Left ventricle myocardium inferior (tissue), 1 donor: Measurements from ENCODE around the gene KCNIP3. TPM values are rescaled to one million over a fixed set of nuclear protein-coding genes. Genes with fewer than 3 reads are reported as not detected.
"Not testable (repeated sequence)": the region's sequence is repeated elsewhere in the genome, so short reads cannot be mapped to it uniquely, and the experiment has no call there.

Experiments used
- DNase-seq: peaks from one replicate; pipeline ENCODE4 v3.0.0-alpha.2; 2020
- H3K27ac ChIP-seq: fragments of 200-600 bp; replicated peaks from 2 replicates; pipeline ENCODE4 v1.8.0; 2021
- H3K27me3 ChIP-seq: fragments of 200-600 bp; 2 replicates; pipeline ENCODE4 v1.8.0; 2021; ENCODE audit warnings: low read depth
- H3K36me3 ChIP-seq: fragments of 200-600 bp; 2 replicates; pipeline ENCODE4 v1.8.0; 2021
- H3K4me1 ChIP-seq: fragments of 200-600 bp; 2 replicates; pipeline ENCODE4 v1.8.0; 2021
- H3K4me3 ChIP-seq: fragments of 200-600 bp; 2 replicates; pipeline ENCODE4 v1.8.0; 2021; ENCODE audit warnings: mild to moderate bottlenecking, moderate library complexity
- H3K9me3 ChIP-seq: fragments of 200-600 bp; replicated peaks from 2 replicates; pipeline ENCODE4 v1.8.0; 2021
- CTCF ChIP-seq: fragments of 200-600 bp; IDR thresholded peaks from 2 replicates; pipeline ENCODE4 v1.8.0; 2021; ENCODE audit warnings: antibody characterized with exemption, mild to moderate bottlenecking, borderline replicate concordance
- intact Hi-C: fragments of 100-400 bp; cut with micrococcal nuclease; formaldehyde crosslinking; loops from one replicate; pipeline ENCODE4 v1.11.0; 2022
- total RNA-seq: library from RNA; stranded (reverse); fragmentation: NEBNext Ultra II Directional; extraction: Animal tissue kit (Norgen Biotek cat#: 25700); gene quantifications from one replicate; pipeline ENCODE4 v1.2.1, GENCODE V29; 2021
- donor health status: DM: no; HTN: yes; CAD: no; lungs with severe emphysema.

Gene KCNIP3
- total RNA-seq, 1 donor from 2014 or later = 4.6 TPM

GRCh38 chr2:95269036-95269680 is 28.0 kb upstream of the KCNIP3 start:
- no peaks in the 10 kb centered on the region for H3K4me1 ChIP-seq
- H3K4me3 ChIP-seq = no peak overlapping the region
- H3K27me3 ChIP-seq = no peaks in the 10 kb centered on the region
- TF ChIP-seq CTCF = no peak
- DNase-seq = no peak
- H3K27ac ChIP-seq = no peak overlapping the region
- H3K36me3 ChIP-seq = no peaks in the 10 kb centered on the region
- H3K9me3 ChIP-seq = no peaks in the 10 kb centered on the region
- intact Hi-C loops = no loop called here

GRCh38 chr2:95269745-95270144 is 27.4 kb upstream of the KCNIP3 start:
- DNase-seq, H3K27me3 ChIP-seq, H3K27ac ChIP-seq, intact Hi-C loops, H3K4me3 ChIP-seq, H3K4me1 ChIP-seq, H3K36me3 ChIP-seq, H3K9me3 ChIP-seq: not testable (repeated sequence)

- DNase-seq = no peak
- no peak overlapping the region for H3K27ac ChIP-seq
- intact Hi-C loops = no loop called here
- H3K4me3 ChIP-seq = no peak overlapping the region
- H3K4me1 ChIP-seq = no peaks in the 10 kb centered on the region
- no peaks in the 10 kb centered on the region for H3K9me3 ChIP-seq
- no peaks in the 10 kb centered on the region for H3K27me3 ChIP-seq
- no peak for TF ChIP-seq CTCF
- no peaks in the 10 kb centered on the region for H3K36me3 ChIP-seq
Observed at GRCh38 chr2:95270541-95271081, 26.5 kb upstream of the KCNIP3 start.

- no peak for TF ChIP-seq CTCF
- Histone ChIP-seq H3K36me3 (no peaks in the 10 kb centered on the region), H3K27me3 (no peaks in the 10 kb centered on the region), H3K4me1 (no peaks in the 10 kb centered on the region), H3K9me3 (no peaks in the 10 kb centered on the region), H3K27ac (no peak overlapping the region), H3K4me3 (no peak overlapping the region)
- DNase-seq = no peak
- intact Hi-C loops = no loop called here
Observed at GRCh38 chr2:95271381-95271971, 25.7 kb upstream of the KCNIP3 start.

GRCh38 chr2:95272299-95272751 is 24.8 kb upstream of the KCNIP3 start:
- intact Hi-C loops = no loop called here
- DNase-seq = no peak
- TF ChIP-seq CTCF = no peak

GRCh38 chr2:95272781-95273180 is 24.4 kb upstream of the KCNIP3 start:
- Histone ChIP-seq H3K27ac (no peak overlapping the region), H3K4me1 (no peaks in the 10 kb centered on the region), H3K9me3 (no peaks in the 10 kb centered on the region), H3K36me3 (no peaks in the 10 kb centered on the region), H3K27me3 (no peaks in the 10 kb centered on the region), H3K4me3 (no peak overlapping the region)
- TF ChIP-seq CTCF = no peak
- intact Hi-C loops = no loop called here
- DNase-seq = no peak

More at GRCh38 chr2:95272299-95272751, 24.8 kb upstream of the KCNIP3 start:
- Histone ChIP-seq H3K36me3 (no peaks in the 10 kb centered on the region), H3K27ac (no peak overlapping the region), H3K4me1 (no peaks in the 10 kb centered on the region), H3K9me3 (no peaks in the 10 kb centered on the region), H3K4me3 (no peak overlapping the region), H3K27me3 (no peaks in the 10 kb centered on the region)
